B cell (primary cell): Measurements from ENCODE around the gene FBN2. TPM values are rescaled to one million over a fixed set of nuclear protein-coding genes. Genes with fewer than 3 reads are reported as not detected.

Experiments
- ATAC-seq: fragments of 200-7000 bp; cut with Tn5 transposase; one replicate; pipeline ENCODE4 v1.10.0; 2021; ENCODE audit warnings: low read depth, mild to moderate bottlenecking, moderate number of reproducible peaks, moderate library complexity
- CTCF ChIA-PET: fragments of 350-600 bp; sonication (Branson Sonifier 250); formaldehyde crosslinking; loops from one replicate; lab custom pipeline; 2021; ENCODE audit warnings: antibody characterized with exemption, inconsistent platforms; lab: Charles Lee
- POLR2A ChIA-PET: fragments of 350-600 bp; sonication (Branson Sonifier 250); formaldehyde crosslinking; loops from one replicate; lab custom pipeline; 2021; ENCODE audit warnings: antibody characterized with exemption; lab: Charles Lee
- DNase-seq: peaks from one replicate; pipeline ENCODE4 v3.0.0; 2013
- H2AFZ ChIP-seq: 2 replicates; pipeline ENCODE4 v1.6.1; 2012; ENCODE audit warnings: mild to moderate bottlenecking, low read depth, low read length; ENCODE audit not compliant: insufficient read depth, poor library complexity, severe bottlenecking
- H3K27ac ChIP-seq, 2 donors: 1 replicate in 1 of 2; 2 replicates in 1 of 2; pipeline ENCODE4 v1.5.1; 2012 to 2013; ENCODE audit warnings: low read length in 2 of 2, mild to moderate bottlenecking in 2 of 2, moderate library complexity in 1 of 2
- H3K27me3 ChIP-seq, 4 experiments: fragments of 200-600 bp in 1 of 4; sonication (generic) in 1 of 4; replicated peaks in 1 of 4; 1 replicate in 2 of 4; 2 replicates in 2 of 4; pipeline versions ENCODE4 v1.6.1 to v1.7.0; 2013 to 2016; ENCODE audit warnings: low read length in 3 of 4, mild to moderate bottlenecking in 2 of 4, mixed read lengths in 1 of 4, moderate library complexity in 1 of 4; ENCODE audit not compliant: insufficient read depth in 4 of 4, control insufficient read depth in 3 of 4; ENCODE audit errors: control extremely low read depth in 1 of 4
- H3K36me3 ChIP-seq, 2 experiments: replicated peaks in 1 of 2; 1 replicate in 1 of 2; 2 replicates in 1 of 2; pipeline versions ENCODE4 v1.6.1 to v1.7.1; 2013; ENCODE audit warnings: low read length in 1 of 2; ENCODE audit not compliant: insufficient read depth in 2 of 2, control insufficient read depth in 1 of 2; ENCODE audit errors: control extremely low read depth in 1 of 2, extremely low read depth in 1 of 2
- H3K4me1 ChIP-seq, 2 donors: fragments of 200-600 bp in 1 of 2; sonication (generic) in 1 of 2; 1 replicate in 1 of 2; 2 replicates in 1 of 2; pipeline versions ENCODE4 v1.5.1 to v1.6.1; 2013 to 2017; ENCODE audit warnings: low read length in 2 of 2; ENCODE audit not compliant: control insufficient read depth in 2 of 2, insufficient read depth in 2 of 2
- H3K4me2 ChIP-seq: replicated peaks from 2 replicates; pipeline ENCODE3; 2012; ENCODE audit warnings: mild to moderate bottlenecking, low read depth, low read length; ENCODE audit not compliant: poor library complexity, severe bottlenecking
- H3K4me3 ChIP-seq, 5 experiments: fragments of 200-600 bp in 1 of 5; sonication (generic) in 1 of 5; 1 replicate in 3 of 5; 2 replicates in 2 of 5; pipeline versions ENCODE4 v1.5.1 to v1.7.0; 2011 to 2016; ENCODE audit warnings: low read length in 4 of 5, mild to moderate bottlenecking in 4 of 5, low read depth in 2 of 5, control low read depth in 1 of 5, moderate library complexity in 1 of 5; ENCODE audit not compliant: insufficient read depth in 1 of 5; ENCODE audit errors: control extremely low read depth in 1 of 5, extremely low read depth in 1 of 5
- H3K79me2 ChIP-seq: fragments of 200-600 bp; sonication (generic); one replicate; pipeline ENCODE4 v1.6.0; 2016; ENCODE audit warnings: low read length; ENCODE audit not compliant: control insufficient read depth, insufficient read depth
- H3K9ac ChIP-seq: fragments of 200-600 bp; sonication (generic); 2 replicates; pipeline ENCODE4 v1.6.1; 2017; ENCODE audit warnings: mild to moderate bottlenecking, low read length, moderate library complexity
- H3K9me3 ChIP-seq, 3 donors: one replicate each; pipeline versions ENCODE4 v1.6.1 to v1.7.1; 2013; ENCODE audit warnings: low read length in 2 of 3; ENCODE audit not compliant: control insufficient read depth in 2 of 3, insufficient read depth in 1 of 3; ENCODE audit errors: control extremely low read depth in 1 of 3
- H4K20me1 ChIP-seq: 2 replicates; pipeline ENCODE4 v1.6.0; 2012; ENCODE audit warnings: mild to moderate bottlenecking, low read length; ENCODE audit not compliant: insufficient read depth, control insufficient read depth, poor library complexity, severe bottlenecking
- H3K27ac Mint-ChIP-seq: one replicate; pipeline ENCODE4 v1.8.0; 2021; ENCODE audit warnings: mixed read lengths
- H3K27me3 Mint-ChIP-seq: one replicate; pipeline ENCODE4 v1.8.0; 2021; ENCODE audit warnings: mixed read lengths
- H3K4me1 Mint-ChIP-seq: one replicate; pipeline ENCODE4 v1.8.0; 2021; ENCODE audit warnings: mixed read lengths
- H3K4me3 Mint-ChIP-seq: one replicate; pipeline ENCODE4 v1.8.0; 2021; ENCODE audit warnings: mixed read lengths
- H3K9me3 Mint-ChIP-seq: one replicate; pipeline ENCODE4 v1.8.0; 2022; ENCODE audit warnings: mixed read lengths; ENCODE audit not compliant: insufficient read depth
- CTCF ChIP-seq: fragments of 200-600 bp; IDR thresholded peaks from one replicate; pipeline ENCODE4 v1.8.0; 2022; ENCODE audit warnings: antibody characterized with exemption, mild to moderate bottlenecking
- EZH2 ChIP-seq: IDR thresholded peaks from 2 replicates; pipeline ENCODE4 v1.6.1; 2012; ENCODE audit warnings: borderline replicate concordance, low read depth, mild to moderate bottlenecking, moderate library complexity, low read length; ENCODE audit not compliant: insufficient read depth, poor library complexity, severe bottlenecking
- WGBS: methylation state at CpG from one replicate; pipeline ENCODE4 v1.1.5; 2013; ENCODE audit warnings: missing lambda C conversion rate; ENCODE audit not compliant: insufficient coverage; 5-methylcytosine and 5-hydroxymethylcytosine counted together
- intact Hi-C: fragments of 100-400 bp; cut with micrococcal nuclease; formaldehyde crosslinking; loops from one replicate; pipeline ENCODE4 v1.10.0; 2022
- polyA plus RNA-seq: library from polyadenylated mRNA; depleted of rRNA; stranded (reverse); fragments of >200 nt; gene quantifications from 2 replicates; pipeline ENCODE4 v1.2.3, GENCODE V29; 2012
- total RNA-seq, 2 donors: library from RNA; stranded (reverse); fragments of 120-200 nt in 1 of 2; gene quantifications; 1 replicate in 1 of 2; 2 replicates in 1 of 2; pipeline versions ENCODE4 v1.2.3 to v1.2.4, GENCODE V29; 2013 to 2022

FBN2 gene
- total and polyA plus RNA-seq, 2 donors (not counting 1 experiment from before 2014, with no cell fraction given): 0.03 TPM; not detected in 1

- Mint-ChIP-seq H3K4me3 (no peak overlapping the region), H3K27ac (no peak overlapping the region), H3K9me3 (no peaks in the 10 kb centered on the region), H3K4me1 (no peaks in the 10 kb centered on the region), H3K27me3 (no peaks in the 10 kb centered on the region)
- Histone ChIP-seq H3K9ac (no peak overlapping the region), H3K4me2 (no peak overlapping the region), H3K79me2 (no peaks in the 10 kb centered on the region), H3K4me1 (no peaks in the 10 kb centered on the region), H4K20me1 (no peaks in the 10 kb centered on the region), H3K27me3 (no peaks in the 10 kb centered on the region), H3K9me3 (peaks cover 0 to 4% (median 0%) of the 10 kb centered on the region in 3 donors), H2AFZ (no peak overlapping the region), H3K36me3 (no peaks in the 10 kb centered on the region), H3K4me3 (no peak overlapping the region), H3K27ac (no peak overlapping the region)
- ATAC-seq (no peak), DNase-seq (no peak)
- POLR2A ChIA-PET: no interaction called here
- intact Hi-C loops: no loop called here
- CTCF ChIA-PET: no interaction called here
- WGBS: 96% methylated on average over 7 of the region's 7 CpGs
- no peak for TF ChIP-seq CTCF
- no peak for TF ChIP-seq EZH2
Measured at GRCh38 chr5:128253880-128254279, 284.2 kb downstream of the FBN2 start.

GRCh38 chr5:128253161-128253560, 284.9 kb downstream of the FBN2 start:
- no peaks in the 10 kb centered on the region for H4K20me1 ChIP-seq
- H3K27me3 Mint-ChIP-seq: no peaks in the 10 kb centered on the region
- no peaks in the 10 kb centered on the region for H3K27me3 ChIP-seq
- no peak overlapping the region for H3K27ac Mint-ChIP-seq
- TF ChIP-seq EZH2 (no peak), CTCF (no peak)
- H3K4me1 Mint-ChIP-seq: no peaks in the 10 kb centered on the region
- ATAC-seq: no peak
- no peak overlapping the region for H3K27ac ChIP-seq
- H3K79me2 ChIP-seq: no peaks in the 10 kb centered on the region
- no peaks in the 10 kb centered on the region for H3K4me1 ChIP-seq
- H3K4me2 ChIP-seq: no peak overlapping the region
- WGBS: 77% methylated on average over 3 of the region's 5 CpGs
- peaks cover 0 to 4% (median 0%) of the 10 kb centered on the region in 3 donors for H3K9me3 ChIP-seq
- no peak overlapping the region for H3K9ac ChIP-seq
- CTCF ChIA-PET: interaction anchor here (0.9 kb wide), 1 partner anchor 51 kb away, joined by 3 read pairs; no protein-coding TSS in a partner anchor
- no peaks in the 10 kb centered on the region for H3K9me3 Mint-ChIP-seq
- POLR2A ChIA-PET: no interaction called here
- no peak overlapping the region for H3K4me3 Mint-ChIP-seq
- DNase-seq: no peak
- intact Hi-C loops: no loop called here
- H3K36me3 ChIP-seq: no peaks in the 10 kb centered on the region
- no peak overlapping the region for H2AFZ ChIP-seq
- no peak overlapping the region for H3K4me3 ChIP-seq
